ENCODE measurements around the gene TTYH3.
"Not testable (repeated sequence)": the region's sequence is repeated elsewhere in the genome, so short reads cannot be mapped to it uniquely, and the experiment has no call there.

The TTYH3 gene

GRCh38 chr7:2597273-2597640 lies 34.5 kb upstream of the TTYH3 start:
- Mint-ChIP-seq H3K9me3 (no peaks in the 10 kb centered on the region), H3K4me3 (no peak overlapping the region), H3K27me3 (no peaks in the 10 kb centered on the region), H3K36me3 (peaks cover 6% of the 10 kb centered on the region), H3K4me1 (no peaks in the 10 kb centered on the region), H3K27ac (no peak overlapping the region)

DNA sequence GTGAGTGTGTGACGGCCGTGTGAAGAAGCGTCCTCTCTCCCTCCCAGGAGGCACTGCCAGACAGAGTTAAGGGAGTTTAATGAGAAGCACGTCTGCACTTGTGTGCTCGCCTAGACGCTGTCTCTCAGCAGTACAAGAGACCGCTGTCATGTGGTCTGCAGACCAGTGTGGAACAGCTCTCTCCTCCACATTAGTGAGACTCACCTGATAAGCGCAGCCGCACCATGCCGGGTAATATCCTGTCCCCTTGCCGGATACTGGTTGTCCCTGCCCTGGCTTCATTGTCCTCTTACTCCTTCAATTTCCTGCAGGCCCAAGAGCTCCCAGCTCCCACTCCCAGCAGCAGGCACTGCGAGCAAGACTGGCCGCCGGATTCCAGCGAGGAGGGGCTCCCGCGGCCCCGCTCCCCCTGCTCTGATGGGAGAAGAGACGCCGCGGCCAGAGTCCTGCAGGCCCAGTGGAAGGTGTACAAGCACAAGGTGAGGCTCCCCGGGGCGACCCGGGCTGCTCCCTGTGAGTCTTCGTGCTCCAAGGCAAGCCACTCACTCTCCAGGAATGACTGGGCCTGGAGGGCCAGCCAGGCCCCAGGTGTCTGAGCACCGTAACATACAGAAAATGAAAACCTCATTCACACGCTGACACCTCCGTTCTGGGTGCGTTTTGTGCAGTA lies 33.5 kb upstream of the TTYH3 start:
- no peak overlapping the region for H3K27ac Mint-ChIP-seq
- no peak overlapping the region for H3K4me3 Mint-ChIP-seq
- H3K36me3 Mint-ChIP-seq, result peaks cover 6% of the 10 kb centered on the region
- H3K27me3 Mint-ChIP-seq, result no peaks in the 10 kb centered on the region
- H3K9me3 Mint-ChIP-seq, result no peaks in the 10 kb centered on the region
- no peaks in the 10 kb centered on the region for H3K4me1 Mint-ChIP-seq

- no peaks in the 10 kb centered on the region for H3K9me3 Mint-ChIP-seq
- no peak overlapping the region for H3K4me3 Mint-ChIP-seq
- no peak overlapping the region for H3K27ac Mint-ChIP-seq
- peaks cover 5% of the 10 kb centered on the region for H3K36me3 Mint-ChIP-seq
- H3K27me3 Mint-ChIP-seq, result no peaks in the 10 kb centered on the region
- no peaks in the 10 kb centered on the region for H3K4me1 Mint-ChIP-seq
These were observed 30.7 kb upstream of the TTYH3 start for GRCh38 chr7:2601065-2601464.

DNA sequence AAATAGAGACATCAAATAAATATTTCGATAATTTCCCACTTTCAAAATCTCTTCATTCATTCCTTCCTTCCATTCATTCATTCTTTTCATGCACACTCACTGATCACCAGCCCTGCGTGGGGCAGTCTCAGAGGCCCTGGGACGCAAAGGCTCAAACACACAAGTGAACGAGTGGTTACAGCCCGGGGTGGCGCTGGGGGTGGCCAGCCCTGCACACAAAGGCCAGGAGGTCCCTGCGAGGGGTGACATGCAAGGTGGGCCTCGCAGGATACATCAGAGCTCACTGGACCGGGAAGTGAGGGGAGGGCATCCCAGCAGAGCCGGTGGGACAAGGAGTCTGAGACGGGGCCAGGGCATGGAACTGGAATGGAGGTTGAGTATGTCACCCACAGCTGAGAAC lies 29.9 kb upstream of the TTYH3 start:
- no peaks in the 10 kb centered on the region for H3K9me3 Mint-ChIP-seq
- H3K27me3 Mint-ChIP-seq, result no peaks in the 10 kb centered on the region
- H3K27ac Mint-ChIP-seq, result no peak overlapping the region
- H3K36me3 Mint-ChIP-seq, result peaks cover 4% of the 10 kb centered on the region
- no peaks in the 10 kb centered on the region for H3K4me1 Mint-ChIP-seq
- H3K4me3 Mint-ChIP-seq, result no peak overlapping the region

DNA sequence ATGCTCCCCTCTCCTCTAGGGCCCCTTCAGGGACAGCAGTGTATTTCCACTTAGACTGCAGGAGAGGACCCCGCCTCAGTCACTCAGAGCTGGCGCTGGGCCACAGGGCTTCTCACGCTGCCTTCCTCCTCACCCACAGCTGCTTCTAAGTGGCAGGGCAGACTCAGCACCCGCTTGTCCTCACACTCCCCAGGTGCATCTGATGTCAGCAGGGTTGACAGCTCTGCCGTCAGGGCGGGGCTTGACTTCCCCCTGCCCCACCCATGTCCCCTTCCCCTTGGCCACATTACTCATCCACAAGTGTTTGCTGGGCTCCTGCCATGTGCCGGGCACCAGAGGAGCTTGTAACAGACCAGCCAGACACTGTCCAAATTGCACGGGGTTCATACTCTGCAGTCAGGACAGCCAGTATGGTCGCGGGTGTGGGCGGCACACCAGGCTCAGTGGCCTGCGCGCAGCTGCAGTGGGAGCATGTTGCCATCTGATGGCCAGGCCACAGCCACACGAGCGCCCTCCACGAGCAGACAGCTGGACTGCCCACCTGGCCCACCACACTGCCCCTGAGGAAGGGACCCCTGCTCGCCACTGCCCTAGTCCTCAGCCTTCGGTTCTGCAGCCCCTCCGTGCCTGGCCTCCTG lies 29.3 kb upstream of the TTYH3 start:
- no peaks in the 10 kb centered on the region for H3K9me3 Mint-ChIP-seq
- peaks cover 4% of the 10 kb centered on the region for H3K36me3 Mint-ChIP-seq
- no peaks in the 10 kb centered on the region for H3K4me1 Mint-ChIP-seq
- H3K27me3 Mint-ChIP-seq, result no peaks in the 10 kb centered on the region
- no peak overlapping the region for H3K4me3 Mint-ChIP-seq
- no peak overlapping the region for H3K27ac Mint-ChIP-seq

DNA sequence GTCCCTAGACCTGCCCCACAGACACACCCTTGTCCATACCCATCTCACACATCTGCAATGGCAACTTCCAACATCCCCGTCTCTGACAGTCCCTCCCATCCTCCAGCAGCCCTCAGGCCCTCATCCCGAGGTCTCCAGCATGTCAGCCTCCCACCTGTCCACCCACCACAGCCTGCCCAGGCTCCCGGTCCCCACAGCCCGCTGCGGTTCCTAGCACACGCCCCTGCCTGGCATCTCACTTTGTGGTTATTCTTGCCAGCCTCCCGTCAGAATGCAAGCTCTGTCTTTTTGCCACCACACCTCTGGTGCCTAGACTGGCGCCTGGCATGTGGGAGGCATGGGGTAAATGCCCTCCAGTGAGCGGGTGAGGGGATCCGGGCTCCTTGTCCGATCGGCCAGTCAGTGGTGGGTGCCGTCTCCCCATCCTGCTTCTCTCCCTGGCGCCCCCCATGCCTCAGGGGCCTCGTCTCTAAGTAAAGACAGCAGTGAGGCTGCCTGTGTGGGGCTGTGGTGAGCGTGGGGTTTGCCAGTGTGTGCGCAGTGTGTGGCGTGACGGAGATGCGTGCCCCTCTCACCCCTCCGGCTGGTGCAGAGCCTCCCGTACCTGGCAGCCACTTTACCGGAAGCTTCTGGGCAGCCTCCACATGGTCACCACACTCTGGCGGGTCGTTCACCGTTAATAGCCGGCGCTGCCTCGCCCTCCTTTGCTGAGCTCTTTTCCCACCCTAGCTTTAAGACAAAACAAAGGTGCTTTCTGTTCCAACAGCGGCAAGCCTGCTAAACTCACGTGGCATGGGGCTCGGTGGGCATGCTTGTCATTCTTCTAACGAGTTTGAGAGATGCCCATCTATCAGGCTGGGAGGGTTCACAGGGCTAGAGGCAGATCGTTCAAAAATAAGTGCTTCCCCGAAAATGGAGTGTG lies 28.5 kb upstream of the TTYH3 start:
- Mint-ChIP-seq H3K9me3 (no peaks in the 10 kb centered on the region), H3K27me3 (no peaks in the 10 kb centered on the region), H3K4me3 (no peak overlapping the region), H3K36me3 (peaks cover 4% of the 10 kb centered on the region), H3K4me1 (no peaks in the 10 kb centered on the region), H3K27ac (no peak overlapping the region)

GRCh38 chr7:2604608-2605174 lies 27.1 kb upstream of the TTYH3 start:
- H3K36me3 Mint-ChIP-seq, result peaks cover 2% of the 10 kb centered on the region
- no peak overlapping the region for H3K4me3 Mint-ChIP-seq
- no peak overlapping the region for H3K27ac Mint-ChIP-seq
- H3K9me3 Mint-ChIP-seq, result no peaks in the 10 kb centered on the region
- no peaks in the 10 kb centered on the region for H3K27me3 Mint-ChIP-seq
- H3K4me1 Mint-ChIP-seq, result peaks cover 5% of the 10 kb centered on the region

GRCh38 chr7:2605608-2606538 lies 25.9 kb upstream of the TTYH3 start:
- Mint-ChIP-seq H3K36me3 (no peaks in the 10 kb centered on the region), H3K9me3 (no peaks in the 10 kb centered on the region), H3K27ac (no peak overlapping the region), H3K4me1 (peaks cover 5% of the 10 kb centered on the region), H3K4me3 (no peak overlapping the region), H3K27me3 (no peaks in the 10 kb centered on the region)

- H3K36me3 Mint-ChIP-seq, result no peaks in the 10 kb centered on the region
- peaks cover 5% of the 10 kb centered on the region for H3K4me1 Mint-ChIP-seq
- no peak overlapping the region for H3K27ac Mint-ChIP-seq
- H3K27me3 Mint-ChIP-seq, result no peaks in the 10 kb centered on the region
- no peak overlapping the region for H3K4me3 Mint-ChIP-seq
- no peaks in the 10 kb centered on the region for H3K9me3 Mint-ChIP-seq
These were observed 25.2 kb upstream of the TTYH3 start for GRCh38 chr7:2606539-2606936.

- H3K9me3 Mint-ChIP-seq, result no peaks in the 10 kb centered on the region
- H3K4me1 Mint-ChIP-seq, result peaks cover 5% of the 10 kb centered on the region
- no peaks in the 10 kb centered on the region for H3K36me3 Mint-ChIP-seq
- H3K4me3 Mint-ChIP-seq, result no peak overlapping the region
- H3K27ac Mint-ChIP-seq, result no peak overlapping the region
- H3K27me3 Mint-ChIP-seq, result no peaks in the 10 kb centered on the region
These were observed 24.5 kb upstream of the TTYH3 start for GRCh38 chr7:2607122-2607922.

DNA sequence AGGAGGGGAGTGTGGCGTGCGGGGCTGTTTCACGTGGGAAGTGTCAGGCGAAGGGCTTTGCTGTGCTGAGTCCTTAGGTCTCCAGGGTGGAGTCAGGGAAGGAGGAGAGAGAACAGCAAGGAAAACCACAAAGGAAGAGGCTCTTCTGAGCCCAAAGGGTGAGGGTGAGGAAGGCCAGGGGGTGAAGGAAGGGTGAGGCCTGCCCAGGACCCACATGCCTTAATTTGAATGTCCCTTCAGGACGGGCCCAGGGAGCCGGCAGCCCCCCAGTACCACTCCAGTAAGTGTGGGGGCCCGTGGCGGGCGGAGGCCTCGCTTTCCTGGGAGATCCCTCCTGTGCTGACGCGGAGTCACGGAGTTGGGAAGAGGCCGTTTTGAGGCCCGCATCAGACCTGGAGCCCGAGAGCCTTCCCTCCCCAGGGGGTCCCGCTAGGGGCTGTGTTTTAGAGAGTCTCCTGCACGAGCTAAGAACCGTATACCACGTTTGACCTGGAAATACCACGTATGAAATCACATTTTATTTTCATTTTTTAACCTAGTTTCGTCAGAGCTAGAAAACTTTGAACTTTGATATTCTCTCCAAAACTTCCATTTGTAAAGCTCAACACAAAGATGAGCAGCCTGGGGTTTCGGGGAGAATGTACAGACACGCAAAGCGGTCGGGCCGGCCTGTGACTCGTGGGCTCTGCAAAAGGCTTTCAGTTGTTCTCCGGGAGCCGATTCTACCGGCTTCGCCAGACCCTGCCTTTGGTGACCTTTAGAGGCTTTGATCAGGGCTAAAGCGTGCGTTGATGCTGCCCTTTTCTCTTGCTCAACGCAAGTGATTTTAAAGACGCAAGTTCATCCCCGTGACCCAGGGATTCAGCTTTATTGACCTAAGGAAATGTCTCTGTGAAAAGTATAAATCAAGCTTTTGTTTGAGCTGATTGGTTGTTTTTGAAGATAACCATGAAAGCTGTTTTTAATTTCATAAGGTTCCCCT lies 23.6 kb upstream of the TTYH3 start:
- no peaks in the 10 kb centered on the region for H3K9me3 Mint-ChIP-seq
- no peaks in the 10 kb centered on the region for H3K27me3 Mint-ChIP-seq
- H3K27ac Mint-ChIP-seq, result no peak overlapping the region
- H3K4me1 Mint-ChIP-seq, result peaks cover 5% of the 10 kb centered on the region
- H3K36me3 Mint-ChIP-seq, result no peaks in the 10 kb centered on the region
- no peak overlapping the region for H3K4me3 Mint-ChIP-seq

- Mint-ChIP-seq H3K4me3 (peak overlapping the region; percentile 52), H3K36me3 (no peaks in the 10 kb centered on the region), H3K27me3 (no peaks in the 10 kb centered on the region), H3K4me1 (peaks cover 5% of the 10 kb centered on the region), H3K9me3 (no peaks in the 10 kb centered on the region), H3K27ac (no peak overlapping the region)
These were observed 22.8 kb upstream of the TTYH3 start for GRCh38 chr7:2608921-2609411.

DNA sequence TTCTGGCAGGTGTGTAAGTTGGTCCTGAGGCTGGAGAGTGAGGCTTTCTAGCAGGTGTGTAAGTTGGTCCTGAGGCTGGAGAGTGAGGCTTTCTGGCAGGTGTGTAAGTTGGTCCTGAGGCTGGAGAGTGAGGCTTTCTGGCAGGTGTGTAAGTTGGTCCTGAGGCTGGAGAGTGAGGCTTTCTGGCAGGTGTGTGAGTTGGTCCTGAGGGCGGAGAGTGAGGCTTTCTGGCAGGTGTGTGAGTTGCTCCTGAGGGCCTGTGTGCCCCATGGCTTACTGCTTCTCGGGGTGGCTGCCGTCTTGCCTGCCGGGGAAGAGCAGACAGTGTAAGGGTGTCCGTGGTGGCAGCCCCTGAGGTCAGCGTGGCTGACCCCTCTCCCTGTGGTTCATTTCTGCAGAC lies 22.1 kb upstream of the TTYH3 start:
- H3K36me3 Mint-ChIP-seq, H3K4me1 Mint-ChIP-seq, H3K9me3 Mint-ChIP-seq, H3K4me3 Mint-ChIP-seq, H3K27me3 Mint-ChIP-seq, H3K27ac Mint-ChIP-seq: not testable (repeated sequence)

Measured in activated naive CD4-positive, alpha-beta T cell treated with anti-CD3 and anti-CD28 coated beads, Interleukin-2, amount 50 U/mL, for 24 hours (primary cell).